ENCODE data around the gene RPL3.

- no peak for TF ChIP-seq CTCF (IDR thresholded peaks at IDR 0.05)
- TF ChIP-seq EZH2 (IDR thresholded peaks at IDR 0.05; ENCODE audit: borderline replicate concordance, insufficient read depth, low read depth, low read length, poor library complexity, severe bottlenecking), result no peak
Observed at GRCh38 chr22:39298241-39298987, 21.0 kb downstream of the RPL3 start.

All from B cell (primary cell).